Measurements from ENCODE around the gene BARHL2.

Gene BARHL2

DNA sequence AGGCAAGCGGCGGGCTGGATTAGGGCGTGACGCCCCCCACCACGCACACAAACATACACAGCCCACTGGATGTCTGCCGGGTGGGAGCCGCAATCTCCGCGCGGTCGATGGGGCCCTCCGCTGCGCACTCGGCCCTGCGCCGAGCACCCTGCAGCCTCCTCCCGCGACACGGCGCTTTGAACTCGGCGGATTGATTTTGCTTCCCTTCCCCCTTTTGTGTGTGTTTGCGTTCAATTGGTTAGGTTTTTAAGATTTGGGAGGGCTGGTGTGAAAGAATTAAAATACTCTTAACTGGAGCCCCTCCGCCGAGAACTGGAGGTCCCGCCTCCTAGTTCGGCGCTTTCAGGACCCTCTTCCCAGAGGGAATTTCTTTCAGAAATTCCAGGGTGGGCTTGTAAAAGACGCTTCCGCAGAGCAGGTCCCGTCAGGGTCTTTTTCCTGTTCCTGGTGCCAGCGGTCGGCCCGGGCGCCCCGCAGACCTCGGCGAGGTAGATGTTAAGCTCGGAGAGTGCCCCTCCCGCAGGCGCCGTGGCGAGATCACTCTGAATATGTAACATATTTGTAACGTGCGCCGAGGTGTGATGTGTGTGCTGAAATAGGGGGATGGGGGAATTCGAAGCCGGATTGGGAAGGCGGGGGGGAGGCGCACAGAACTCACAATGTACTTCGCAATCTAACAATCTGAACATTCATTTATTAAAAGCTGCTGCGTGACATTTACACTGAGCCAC is 8.0 kb upstream of the BARHL2 start:
- DNase-seq (ENCODE audit: low spot score) = no peak

DNA sequence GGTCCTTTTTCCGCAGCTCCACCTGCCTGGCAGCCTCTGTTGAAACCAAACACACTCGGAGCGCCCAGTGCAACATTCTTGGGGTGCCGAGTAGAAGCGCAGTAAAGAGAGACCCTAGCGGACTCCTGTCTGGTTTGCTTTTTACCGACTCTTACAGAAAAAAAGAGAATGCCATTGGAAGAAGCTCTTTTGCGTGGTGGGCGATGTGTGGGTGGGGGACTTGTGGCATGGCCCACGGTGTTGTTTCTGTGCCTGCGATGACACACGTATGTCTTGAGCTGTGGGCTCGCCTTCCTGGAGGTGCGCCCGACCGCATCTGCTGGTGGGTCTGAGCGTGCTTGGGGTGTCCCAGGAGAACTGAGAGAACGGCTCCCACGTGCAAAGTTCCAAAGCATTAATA is 7.3 kb upstream of the BARHL2 start:
- no peak for DNase-seq (ENCODE audit: low spot score)

DNA sequence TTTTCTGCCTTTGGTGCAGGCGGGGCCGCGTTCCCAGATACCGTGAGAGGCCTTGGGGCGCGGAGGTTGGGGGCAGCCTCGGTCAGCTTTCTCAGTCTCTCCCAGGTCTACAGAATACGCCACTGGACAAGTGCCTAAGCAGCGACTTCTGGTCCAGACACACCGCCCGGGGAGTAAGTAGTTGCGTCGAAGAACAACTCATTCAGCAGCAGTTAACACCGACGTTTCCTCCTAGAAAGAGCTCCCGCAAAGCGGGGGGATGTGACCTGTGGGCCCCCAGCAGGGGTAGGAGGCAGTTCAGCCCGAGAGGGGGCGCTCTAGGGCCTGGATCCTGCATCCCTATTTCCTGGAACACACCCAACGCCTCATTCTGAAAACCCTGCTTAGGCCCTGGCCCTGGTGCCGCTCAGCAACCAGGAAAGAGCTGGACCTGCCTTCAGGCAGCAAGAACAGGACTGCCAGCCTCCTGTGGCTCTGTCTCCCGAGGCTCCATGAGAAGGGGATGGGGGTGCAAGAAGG is 6.5 kb upstream of the BARHL2 start:
- no peak for DNase-seq (ENCODE audit: low spot score)

- DNase-seq (ENCODE audit: low spot score) = no peak
Measured at GRCh38 chr1:90722874-90723589, 5.9 kb upstream of the BARHL2 start.

GRCh38 chr1:90721210-90722194 is 4.4 kb upstream of the BARHL2 start:
- DNase-seq (ENCODE audit: low spot score) = peak; percentile 50

- no peak for DNase-seq (ENCODE audit: low spot score)
Measured at GRCh38 chr1:90720145-90720636, 3.1 kb upstream of the BARHL2 start.

DNA sequence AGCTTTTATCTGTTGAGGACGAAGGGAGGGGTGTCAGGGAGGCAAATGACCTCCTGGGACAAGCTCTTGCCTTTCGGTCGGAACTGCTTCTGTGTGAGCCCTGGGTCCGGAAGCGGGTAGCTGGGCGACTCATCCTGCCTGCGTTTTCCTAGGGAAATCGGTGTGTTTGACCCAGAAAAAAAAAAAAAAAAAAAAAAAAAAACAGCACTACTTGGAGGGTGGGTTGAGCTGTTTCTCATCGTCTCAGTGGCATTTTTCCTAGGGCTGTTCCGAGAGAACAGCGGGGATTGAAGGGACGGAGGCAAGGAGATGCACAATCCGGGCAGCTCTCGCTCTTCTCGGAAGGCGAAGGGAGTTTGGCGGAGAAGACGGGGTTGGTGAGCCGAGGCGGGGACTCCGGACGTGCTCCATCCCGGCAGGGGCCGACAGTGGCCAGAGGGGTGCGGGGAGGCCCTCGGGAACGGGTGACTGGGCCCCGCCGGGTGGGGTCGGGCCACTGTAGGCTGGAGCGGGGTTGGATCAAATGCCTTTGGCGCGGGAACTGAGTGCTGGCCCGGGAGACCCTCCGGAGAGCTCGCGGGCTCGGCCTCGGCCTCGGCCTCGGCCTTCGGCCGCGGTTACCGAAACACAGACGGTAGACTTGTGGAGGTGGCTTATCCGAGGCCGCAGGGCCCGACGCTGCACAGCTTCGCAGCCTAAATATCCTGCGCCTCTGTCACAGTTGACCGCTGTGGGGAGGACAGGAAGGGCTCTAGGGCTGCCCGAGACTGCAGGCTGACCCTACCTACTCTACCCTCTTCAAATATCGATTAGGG is 2.4 kb upstream of the BARHL2 start:
- DNase-seq (ENCODE audit: low spot score) = no peak

DNA sequence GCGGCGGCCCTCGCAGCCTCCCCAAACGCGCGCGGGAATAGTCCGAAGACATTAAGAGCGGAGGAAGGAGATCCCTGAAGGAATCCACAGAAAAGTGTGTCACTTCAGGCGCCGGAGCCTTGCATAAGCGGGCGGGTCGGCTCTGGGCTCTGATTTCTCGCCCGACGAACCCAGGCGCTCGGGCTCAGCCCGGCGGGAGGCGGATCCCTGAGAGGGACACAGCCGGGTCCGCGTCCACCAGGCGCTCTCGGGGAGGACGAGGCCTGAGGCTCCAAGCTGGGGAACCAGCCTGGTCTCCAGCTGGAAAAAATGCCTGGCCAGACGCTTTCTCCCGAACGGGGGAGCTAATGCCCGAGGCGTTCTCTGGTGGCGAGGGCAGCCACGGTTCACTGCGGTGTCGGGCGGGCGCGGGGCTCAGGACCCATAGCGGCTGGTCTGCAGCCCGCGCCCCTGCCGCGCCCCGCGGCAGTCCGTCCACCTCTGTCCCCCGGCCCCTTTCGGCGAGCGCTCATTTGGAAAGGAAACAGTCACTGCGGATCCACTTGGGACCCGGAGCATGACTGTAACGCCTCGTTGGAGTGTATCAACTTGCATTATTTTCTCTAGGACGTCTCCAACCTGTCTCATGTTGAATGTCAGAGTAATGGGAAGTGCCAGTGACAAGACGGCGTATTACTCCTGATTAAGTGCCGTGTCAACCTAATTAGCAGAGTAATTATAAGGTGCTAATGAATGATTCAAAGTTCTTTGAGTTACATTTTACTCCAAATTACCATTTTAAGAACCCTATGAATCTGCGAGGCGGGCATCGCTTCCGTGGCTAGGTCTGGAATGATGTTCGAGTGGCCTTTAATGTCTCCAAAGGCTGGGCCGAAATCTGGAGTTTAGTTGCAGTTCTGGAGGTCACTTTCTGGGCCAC is 1.6 kb upstream of the BARHL2 start:
- DNase-seq (ENCODE audit: low spot score) = no peak

GRCh38 chr1:90717665-90718410 is 736 bp upstream of the BARHL2 start:
- no peak for DNase-seq (ENCODE audit: low spot score)

DNA sequence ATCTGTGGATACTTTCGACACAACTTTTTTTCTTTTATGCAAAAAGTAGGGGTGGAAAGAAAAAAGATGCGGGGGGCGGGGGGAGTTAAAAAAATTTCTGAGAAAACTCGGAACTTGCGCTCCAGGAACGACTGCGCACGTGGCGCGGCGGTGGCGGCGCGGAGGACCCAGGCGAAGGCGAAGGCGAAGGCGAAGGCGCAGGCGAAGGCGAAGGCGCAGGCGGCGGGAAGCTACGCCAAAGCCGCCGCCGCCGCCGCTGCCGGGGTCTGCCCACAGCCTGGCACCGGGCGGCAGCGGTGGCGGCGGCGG is 208 bp upstream of the BARHL2 start:
- no peak for DNase-seq (ENCODE audit: low spot score)

- no peak for DNase-seq (ENCODE audit: low spot score)
Measured at GRCh38 chr1:90716243-90716551, 905 bp downstream of the BARHL2 start.

DNA sequence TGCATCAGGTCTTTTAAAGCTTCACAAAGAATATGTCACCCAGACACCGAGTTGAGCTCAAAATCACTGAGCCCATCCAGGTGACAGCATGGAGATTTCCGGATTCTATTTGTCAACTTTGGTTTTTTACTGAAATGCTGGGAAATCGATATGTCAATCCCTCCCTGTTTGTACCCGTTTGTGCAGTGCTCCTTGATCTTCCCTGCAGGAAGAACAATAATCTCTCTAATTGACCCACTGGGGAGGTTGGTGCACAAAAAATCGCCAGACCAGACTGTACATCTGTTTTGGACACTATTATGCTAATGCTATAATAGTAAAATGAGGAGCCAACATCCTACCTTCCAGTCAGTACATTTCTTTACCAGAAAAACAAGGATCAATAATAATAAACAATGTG is 1.8 kb downstream of the BARHL2 start:
- DNase-seq (ENCODE audit: low spot score) = no peak

DNA sequence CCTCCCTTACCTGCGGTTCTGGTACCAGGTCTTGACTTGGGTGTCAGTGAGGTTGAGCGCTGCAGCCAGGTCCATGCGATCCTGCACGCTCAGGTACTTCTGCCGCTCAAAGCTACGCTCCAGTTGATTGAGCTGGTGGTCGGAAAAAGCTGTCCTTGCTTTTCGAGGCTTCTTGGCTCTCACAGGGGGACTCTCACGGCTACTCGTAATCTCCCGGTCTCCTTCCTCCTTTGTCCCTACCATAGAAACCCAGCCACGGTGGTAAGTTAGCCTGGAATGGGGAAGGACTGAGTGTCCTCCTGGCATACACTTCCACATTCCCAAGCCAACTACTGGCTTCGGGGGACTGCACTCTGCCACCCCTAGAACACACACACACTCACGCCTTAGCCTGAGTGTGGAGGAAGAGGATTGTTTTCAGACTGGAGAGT is 2.6 kb downstream of the BARHL2 start:
- DNase-seq (ENCODE audit: low spot score) = no peak

- no peak for DNase-seq (ENCODE audit: low spot score)
Measured at GRCh38 chr1:90713741-90714509, 3.2 kb downstream of the BARHL2 start.

DNA sequence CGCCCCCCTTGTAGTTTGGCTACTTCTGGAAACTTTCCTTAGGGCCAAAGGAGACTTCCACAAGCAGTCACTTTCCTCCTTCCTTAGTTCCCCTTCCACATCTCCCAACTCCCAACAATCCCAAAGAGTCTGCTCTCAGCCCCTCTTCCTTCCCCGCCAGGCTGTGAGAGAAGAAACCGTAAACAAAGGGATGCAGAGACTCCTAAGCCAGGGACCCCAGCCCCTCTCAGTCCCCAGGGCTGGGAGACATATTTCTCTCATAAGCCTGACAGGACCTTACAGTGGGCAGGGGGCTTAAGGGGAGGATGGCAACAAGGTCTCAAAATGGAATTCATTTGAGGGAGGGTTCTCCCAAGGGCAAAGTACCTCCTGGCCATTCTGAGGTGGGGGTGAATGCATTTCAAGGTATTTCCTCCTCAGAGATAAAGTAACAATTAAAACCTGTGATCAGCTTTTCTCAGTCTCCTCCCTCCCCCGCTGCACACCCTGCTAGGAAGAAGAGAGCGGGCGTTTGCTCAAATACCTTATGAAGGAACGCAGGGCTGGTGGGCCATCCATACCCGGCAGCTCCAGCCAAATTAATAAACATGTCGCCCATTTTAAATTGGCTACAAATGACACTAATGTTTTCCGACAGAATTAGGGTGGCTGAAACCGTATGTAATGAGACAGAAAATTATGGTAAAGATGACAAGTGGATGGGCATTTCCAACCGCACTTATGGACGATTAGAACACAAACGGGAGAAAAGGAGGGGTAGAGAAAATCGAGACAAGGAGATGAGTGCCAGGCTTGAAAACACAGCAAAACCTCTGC is 4.0 kb downstream of the BARHL2 start:
- no peak for DNase-seq (ENCODE audit: low spot score)

DNA sequence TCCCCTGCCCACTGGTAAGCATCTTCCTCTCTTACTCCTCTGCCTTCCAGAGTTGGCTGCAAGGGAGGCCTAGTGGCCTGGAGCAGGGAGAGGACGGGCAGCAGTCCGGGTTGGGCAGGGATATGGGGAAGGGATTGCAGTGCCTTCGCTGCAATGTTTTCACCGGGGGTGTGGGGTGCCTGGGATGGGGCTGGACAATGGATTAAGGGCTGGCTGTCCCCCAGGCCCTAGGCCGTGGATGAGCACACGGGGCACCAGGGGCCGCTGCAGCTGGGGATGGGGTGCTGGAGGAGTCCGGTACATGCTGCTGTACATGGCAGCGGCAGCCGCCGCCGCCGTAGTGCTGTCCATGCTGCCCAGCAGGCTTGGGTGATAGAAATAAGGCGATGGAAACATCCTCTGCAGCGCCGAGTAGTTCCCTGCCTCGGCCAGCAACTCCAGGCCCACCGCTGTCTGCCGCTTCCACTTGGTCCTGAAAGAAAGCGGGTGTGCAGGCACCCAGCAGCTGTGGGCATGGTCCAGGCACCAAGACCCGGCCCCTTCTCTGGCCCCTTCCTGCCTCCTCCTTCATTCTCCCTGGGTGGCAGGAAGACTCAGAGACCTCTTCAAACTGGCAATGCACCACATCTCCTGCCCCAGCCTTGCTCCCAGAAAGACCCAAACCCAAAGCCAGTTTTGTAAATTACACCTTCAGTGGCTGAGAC is 4.8 kb downstream of the BARHL2 start:
- DNase-seq (ENCODE audit: low spot score) = no peak

DNA sequence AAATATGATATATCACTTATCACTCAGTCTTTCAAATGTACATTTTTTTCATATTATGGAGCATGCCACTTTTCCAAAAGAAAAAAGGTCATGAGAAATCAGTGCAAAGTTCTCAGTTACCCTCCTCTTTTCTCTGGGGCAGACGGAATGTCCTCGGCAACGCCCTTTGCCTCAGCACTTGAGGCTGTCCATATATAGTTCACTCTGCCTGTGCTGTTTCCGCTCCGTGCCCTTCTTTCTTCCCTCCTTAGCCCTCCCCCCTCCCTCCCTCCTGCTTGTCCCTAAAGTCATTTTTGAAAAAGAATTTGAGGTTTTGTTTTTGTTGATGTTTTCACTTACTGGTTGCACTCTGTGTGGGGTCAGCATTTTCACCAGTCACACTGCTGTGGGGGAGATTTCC is 5.4 kb downstream of the BARHL2 start:
- DNase-seq (ENCODE audit: low spot score) = no peak

All from globus pallidus (tissue), 1 donor.